Stomach (tissue), 4 donors: Measurements from ENCODE around the gene MYBPH.

Source experiments
- CTCF ChIP-seq, 7 experiments: fragments of 450-650 bp in 4 of 7; fragments of 200-600 bp in 3 of 7; sonication (generic) in 3 of 7; IDR thresholded peaks; one replicate each; pipeline ENCODE4 v1.5.1; 2016 to 2019; ENCODE audit warnings: antibody characterized with exemption in 7 of 7, control low read depth in 2 of 7, mild to moderate bottlenecking in 1 of 7
- EP300 ChIP-seq: sonication (generic); formaldehyde crosslinking; IDR thresholded peaks from one replicate; pipeline ENCODE4 v1.6.1; 2017; ENCODE audit warnings: antibody characterized with exemption
- POLR2A ChIP-seq, 4 donors: fragments of 450-650 bp; IDR thresholded peaks; one replicate each; pipeline ENCODE4 v1.6.1; 2016; ENCODE audit warnings: antibody characterized with exemption in 4 of 4, control low read depth in 2 of 4, mild to moderate bottlenecking in 1 of 4, moderate library complexity in 1 of 4
- POLR2AphosphoS5 ChIP-seq, 3 donors: sonication (generic); formaldehyde crosslinking; IDR thresholded peaks; one replicate each; pipeline ENCODE4 v1.6.1; 2016; ENCODE audit warnings: antibody characterized with exemption in 3 of 3

GRCh38 chr1:203167913-203168200, 7.8 kb downstream of the MYBPH start:
- TF ChIP-seq CTCF (IDR thresholded peaks at IDR 0.05) (no peak), POLR2AphosphoS5 (IDR thresholded peaks at IDR 0.05) (no peak), EP300 (no peak), POLR2A (IDR thresholded peaks at IDR 0.05) (no peak)
